Measurements from ENCODE around the gene LCN2.
A peak's percentile ranks its signal among the peaks of the same experiment; 100 is the strongest.

The LCN2 gene

DNA sequence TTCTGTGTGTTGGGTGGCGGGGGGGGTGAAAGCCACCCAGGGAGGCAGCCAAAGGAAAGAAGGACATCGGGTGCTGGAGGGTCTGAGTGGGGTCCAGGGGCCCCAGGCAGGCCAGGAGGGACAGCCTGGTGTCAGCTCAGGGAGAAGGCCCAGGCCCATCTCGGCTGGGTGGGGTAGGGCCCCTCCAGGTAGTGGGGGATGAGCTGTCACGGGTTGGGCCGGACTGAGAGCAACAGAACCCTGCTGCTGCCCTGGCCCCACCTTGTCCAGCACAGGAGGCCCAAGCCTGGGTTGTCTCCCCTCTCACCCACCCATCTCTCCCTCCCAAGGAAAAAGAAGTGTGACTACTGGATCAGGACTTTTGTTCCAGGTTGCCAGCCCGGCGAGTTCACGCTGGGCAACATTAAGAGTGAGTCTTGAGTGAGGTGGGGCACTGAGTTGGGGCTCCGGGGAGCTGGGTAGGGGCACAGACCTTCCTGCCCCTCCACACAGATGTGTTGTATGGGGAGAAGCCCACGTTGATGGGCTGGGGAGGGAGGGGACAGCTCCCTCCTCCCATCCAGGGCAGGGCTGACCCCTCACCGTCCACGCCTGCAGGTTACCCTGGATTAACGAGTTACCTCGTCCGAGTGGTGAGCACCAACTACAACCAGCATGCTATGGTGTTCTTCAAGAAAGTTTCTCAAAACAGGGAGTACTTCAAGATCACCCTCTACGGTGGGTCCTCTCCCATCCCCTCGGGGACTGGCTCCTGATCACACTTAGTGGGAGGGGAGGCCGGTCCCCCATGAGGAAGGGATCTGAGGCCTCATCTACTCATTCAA, 2.3 kb downstream of the LCN2 start:
- no peak for DNase-seq

DNA sequence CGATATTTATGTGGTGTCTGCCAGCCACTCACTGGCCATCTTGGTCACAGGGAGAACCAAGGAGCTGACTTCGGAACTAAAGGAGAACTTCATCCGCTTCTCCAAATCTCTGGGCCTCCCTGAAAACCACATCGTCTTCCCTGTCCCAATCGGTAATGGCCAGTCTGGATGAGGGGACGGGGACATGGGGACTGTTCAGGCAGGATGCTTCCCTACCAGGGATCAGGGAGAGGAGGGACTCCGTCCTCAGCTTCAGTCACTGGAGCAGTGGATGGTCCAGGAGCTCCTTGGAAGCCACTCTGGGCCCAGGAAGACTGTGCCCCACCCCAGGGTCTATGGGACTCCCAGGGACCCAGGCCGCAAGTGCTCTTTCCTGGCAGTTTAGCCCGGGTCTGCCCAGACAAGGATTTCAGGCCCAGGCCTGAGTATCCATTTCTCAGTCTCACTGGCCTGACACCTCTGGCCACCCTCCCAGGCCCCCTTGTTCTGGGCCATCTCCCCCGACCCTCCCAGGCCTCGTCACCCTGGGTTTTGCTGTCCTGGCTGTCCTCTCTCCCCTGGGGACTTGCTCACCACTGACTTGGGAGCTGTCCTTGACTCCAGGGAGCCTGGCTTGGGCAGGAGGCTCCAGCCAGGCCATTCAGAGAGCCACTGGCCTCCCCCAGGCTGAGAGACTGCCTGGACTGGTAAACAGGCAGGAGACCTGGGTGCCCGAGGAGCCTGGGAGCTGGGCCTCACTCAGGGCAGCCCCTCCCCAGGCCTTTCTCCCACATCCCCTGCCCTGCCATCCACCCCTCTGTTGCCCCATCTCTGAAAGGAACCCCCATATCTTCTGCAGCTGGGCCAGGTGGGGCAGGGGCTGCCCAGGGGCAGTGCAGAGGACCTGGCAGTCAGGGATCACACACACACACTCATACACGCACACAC, 3.1 kb downstream of the LCN2 start:
- no peak for DNase-seq

DNA sequence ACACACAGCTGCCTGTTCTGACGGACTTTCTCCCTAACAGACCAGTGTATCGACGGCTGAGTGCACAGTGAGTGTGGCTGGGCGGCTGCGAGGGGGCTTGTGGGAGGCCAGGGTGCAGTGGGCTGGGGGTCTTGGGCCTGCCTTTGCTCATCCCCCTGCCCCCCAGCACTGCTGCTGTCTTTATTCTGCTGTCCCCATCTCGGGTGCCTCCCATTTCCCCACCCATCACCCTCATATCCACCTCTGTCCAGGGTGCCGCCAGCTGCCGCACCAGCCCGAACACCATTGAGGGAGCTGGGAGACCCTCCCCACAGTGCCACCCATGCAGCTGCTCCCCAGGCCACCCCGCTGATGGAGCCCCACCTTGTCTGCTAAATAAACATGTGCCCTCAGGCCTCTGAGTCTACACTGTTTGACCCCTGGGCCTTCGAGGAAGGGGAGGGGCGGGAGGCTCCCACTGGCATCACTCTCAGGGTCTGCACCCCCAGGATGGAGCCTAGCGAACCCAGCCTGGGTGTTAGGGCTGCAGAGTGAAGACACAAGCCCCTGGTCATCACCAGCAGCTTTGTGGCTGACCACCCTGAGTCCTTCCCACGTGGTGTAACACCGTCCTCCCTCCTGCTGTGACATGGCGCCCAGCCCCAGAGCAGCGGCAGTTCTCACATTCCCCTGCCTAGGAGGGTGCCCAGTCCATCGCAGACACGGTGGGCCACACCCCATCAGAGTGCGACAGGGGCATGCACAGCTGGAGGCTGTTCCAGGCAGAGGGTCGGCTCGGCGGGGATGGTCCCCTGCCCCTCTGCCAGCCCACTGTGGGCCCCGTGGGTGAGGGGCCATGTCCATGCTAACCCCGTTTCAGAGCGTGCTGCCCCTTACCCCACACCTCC, 4.0 kb downstream of the LCN2 start:
- DNase-seq, result no peak

GRCh38 chr9:128153947-128154695, 4.9 kb downstream of the LCN2 start:
- no peak for DNase-seq

DNA sequence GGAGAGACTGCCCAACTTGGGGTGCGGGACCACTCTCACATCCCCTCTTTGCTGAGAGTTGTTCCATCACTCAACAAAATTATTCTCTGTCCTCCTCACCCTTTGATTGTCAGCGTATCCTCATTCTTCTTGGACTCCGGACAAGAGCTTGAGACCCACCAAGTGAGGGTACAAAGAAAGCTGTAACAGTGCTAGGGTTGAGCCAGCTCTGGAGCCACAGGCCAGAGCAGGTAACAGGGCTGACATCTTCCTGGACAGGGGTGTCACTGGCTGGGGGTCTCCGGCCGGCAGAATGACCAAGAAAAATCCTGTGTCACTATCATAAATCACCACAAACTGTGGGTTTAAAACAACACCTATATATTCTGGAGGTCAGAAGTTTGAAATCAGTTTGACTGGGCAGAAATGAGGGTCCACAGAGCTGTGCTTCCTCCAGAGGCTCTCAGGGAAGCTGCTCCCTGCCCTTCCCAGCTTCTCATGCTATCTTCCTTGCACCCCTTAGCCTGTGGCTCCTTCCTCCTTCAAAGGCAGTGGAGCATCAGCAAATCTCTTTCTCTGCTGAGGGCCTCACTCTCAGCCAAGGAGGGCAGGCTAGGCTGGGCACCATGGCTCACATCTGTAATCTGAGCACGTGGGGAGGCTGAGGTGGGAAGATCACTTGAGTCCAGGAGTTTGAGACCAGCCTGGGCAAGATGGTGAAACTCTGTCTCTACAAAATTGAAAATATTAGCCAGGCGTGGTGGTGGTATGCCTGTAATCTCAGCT, 6.7 kb downstream of the LCN2 start:
- DNase-seq, result no peak

GRCh38 chr9:128159522-128159783, 10.2 kb downstream of the LCN2 start:
- no peak for DNase-seq

DNA sequence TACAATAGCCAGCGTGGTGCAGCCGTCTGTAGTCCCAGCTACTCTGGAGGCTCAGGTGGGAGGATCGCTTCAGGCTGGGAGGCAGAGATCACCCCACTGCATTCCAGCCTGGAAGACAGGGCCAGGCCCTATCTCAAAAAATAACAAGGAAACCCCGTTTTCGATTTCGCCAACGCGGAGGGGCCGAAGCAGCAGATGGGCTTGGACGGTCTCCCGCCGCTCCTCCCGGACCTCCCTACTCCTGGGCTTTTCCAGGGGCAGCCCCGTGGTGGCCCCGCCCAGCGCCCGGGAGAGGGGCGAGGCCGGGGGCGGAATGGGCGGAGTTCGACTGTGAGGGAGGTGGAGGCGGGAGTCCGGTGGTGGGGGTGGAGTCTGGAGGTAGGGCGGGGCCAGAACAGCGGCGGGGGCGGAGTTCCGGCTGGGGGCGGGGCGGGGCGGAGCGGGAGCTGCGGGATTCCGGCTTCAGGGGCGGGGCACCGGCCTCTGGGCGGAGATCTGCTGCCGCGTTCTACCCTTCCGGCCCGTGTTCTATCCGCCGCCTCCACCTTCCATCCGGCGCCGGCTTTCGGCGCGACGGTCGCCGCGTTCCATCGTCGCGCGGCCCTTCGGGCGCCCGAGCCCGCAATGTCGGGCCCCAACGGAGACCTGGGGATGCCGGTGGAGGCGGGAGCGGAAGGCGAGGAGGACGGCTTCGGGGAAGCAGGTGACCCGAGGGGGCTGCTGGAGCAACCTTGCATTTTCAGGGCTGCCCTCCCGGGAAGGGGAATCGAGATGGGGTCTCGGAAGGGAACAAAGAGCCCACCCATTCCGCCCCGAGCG, 10.7 kb downstream of the LCN2 start, which contains the start of gene BBLN:
BBLN (plus strand) TSS at position 482 of the 819 bp plus-strand sequence; CDS start at position 625, 143 bp downstream.
- DNase-seq, result peak; percentile 48 to 91

DNA sequence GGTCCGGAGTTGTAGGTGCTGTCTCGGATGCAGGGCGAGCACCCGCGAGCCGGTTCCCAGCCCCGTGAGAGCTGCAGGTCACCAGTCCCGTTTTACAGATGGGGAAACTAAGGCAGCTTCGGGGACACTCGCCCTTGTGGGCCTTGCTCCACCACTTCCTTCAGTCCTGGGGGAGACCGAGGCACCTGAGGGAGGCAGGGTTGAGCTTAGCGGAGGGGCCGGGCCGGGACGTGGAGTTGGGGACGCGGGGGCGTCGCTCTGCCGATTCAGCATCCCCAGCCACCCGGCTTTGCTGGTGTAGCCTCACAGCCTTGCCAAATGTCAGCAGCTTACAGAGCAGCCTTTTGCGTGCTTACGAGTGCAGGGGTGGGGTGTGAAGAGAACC, 11.3 kb downstream of the LCN2 start:
- DNase-seq, result peak in 1 of 2 experiments; percentile 24

GRCh38 chr9:128161215-128161902, 12.1 kb downstream of the LCN2 start:
- DNase-seq, result no peak

DNA sequence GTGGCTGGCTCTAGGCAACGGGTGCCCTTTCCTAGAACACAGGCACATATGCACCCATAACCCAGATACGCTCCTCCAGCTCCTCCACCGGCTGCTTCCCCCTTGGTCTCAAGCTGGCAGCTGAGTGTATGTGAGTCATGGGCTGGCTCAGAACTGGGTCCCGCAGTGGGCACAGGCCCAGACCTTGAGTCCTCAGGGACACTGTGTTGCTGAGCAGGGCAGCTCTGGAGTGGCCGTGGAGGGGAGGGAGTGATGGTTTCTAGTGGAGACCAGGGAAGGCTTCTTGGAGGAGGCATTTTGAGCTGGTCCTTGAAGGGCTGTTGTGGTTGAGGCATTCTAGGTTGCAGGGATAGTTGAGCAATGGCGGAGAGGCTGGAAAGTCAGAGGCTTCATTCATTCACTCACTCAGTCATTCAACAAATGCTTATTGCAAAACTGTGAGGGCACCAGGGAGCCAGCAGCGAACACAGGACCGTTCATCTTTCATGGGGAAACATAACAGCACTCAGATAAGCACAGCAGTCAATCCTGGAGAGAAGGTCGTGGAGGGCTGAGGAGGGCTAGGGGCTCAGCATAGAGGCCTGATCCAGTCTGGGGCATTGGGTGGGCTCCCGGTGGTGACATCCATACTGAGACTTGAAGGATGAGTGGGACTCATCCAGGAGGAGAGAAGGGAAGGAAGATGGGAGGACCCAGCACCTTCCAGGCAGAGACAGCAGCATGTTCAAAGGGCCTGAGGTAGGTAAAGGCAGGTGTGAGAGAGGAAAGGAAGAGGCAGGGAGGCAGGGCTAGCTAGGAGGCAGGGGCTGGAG, 13.2 kb downstream of the LCN2 start:
- DNase-seq, result no peak

- DNase-seq, result no peak
These were observed 13.8 kb downstream of the LCN2 start for GRCh38 chr9:128163027-128163515.

DNA sequence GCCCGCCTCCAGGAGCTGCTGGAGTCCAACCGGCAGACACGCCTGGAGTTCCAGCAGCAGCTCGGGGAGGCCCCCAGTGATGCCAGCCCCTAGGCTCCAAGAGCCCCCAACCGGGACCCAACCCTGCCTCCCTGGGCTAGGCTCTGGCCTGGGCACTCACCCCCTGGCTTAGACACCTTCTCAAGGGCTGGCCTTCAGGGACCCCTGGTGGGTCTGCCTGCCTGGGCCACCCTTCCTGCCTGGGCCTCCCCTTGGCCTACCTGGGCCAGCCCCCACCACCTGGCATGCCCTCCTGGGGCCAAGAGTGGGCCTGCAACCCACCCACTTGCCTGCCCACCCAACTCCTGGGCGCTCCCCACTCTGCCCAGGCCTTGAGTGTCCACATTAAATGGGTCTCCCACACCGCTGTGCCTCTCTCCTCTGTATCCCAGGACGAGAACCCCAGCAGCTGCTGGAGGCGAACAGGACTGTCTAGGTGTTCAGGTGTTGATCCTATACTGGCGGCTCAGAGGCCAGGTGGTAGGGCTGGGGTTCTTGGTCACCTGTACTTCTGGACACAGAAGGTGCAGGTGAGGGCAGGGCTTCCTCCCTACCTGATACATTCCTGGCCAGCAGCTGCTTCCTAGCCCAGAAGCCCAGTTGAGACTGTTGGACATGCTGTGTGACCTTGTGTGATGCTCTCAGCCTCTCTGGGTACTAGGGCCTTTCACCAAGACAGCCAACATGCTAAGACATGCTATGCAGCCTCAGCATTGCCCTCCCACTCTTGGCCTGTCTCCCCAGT, 14.5 kb downstream of the LCN2 start:
- no peak for DNase-seq

GRCh38 chr9:128164307-128164885, 15.1 kb downstream of the LCN2 start:
- DNase-seq, result no peak

DNA sequence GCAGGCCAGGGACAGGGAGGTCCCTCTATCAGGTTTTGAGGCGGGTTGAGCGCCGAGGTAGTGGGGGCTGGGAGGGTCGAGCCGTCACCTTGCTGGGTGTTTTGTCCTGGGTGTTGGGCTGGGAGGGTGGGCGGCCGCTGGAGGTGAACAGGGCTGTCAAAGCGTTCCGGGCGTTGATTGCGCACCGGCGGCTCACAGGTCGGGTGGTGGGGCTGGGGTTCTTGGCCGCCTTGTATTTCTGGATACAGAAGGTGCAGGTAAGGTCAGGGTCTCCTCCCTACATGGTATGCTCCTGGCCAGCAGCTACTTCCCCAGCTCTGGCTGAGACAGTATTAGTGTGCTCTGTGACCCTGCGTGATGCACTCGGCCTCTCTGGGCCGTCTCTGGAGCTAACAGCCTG, 16.9 kb downstream of the LCN2 start:
- DNase-seq, result no peak

GRCh38 chr9:128167209-128167608, 18.0 kb downstream of the LCN2 start:
- DNase-seq, result no peak

GRCh38 chr9:128168731-128169308, 19.6 kb downstream of the LCN2 start:
- peak; percentile 84 to 89 for DNase-seq

DNA sequence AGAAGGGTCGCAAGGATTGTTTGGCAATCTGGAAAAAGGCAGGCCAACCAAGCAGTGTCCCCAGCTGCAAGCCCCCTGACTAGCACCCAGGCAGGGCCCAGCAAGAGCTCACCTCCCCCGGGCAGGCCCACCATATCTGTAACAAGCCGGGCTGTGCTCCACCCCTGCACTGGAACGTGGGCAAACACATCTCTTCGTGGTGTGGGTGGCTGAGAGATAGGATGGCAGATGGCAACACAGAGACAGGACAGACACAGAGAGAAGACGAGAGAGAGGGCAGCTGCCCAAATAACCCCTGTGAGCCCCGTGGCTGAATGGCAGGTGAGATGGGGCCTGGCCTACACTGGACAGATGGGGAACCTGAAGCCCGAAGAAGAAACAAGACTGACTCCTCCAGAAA, 20.2 kb downstream of the LCN2 start:
- DNase-seq, result peak in 1 of 2 experiments; percentile 55

Measured in NCI-H526 (cell line).